ENCODE results near the gene DPP7.

DNA sequence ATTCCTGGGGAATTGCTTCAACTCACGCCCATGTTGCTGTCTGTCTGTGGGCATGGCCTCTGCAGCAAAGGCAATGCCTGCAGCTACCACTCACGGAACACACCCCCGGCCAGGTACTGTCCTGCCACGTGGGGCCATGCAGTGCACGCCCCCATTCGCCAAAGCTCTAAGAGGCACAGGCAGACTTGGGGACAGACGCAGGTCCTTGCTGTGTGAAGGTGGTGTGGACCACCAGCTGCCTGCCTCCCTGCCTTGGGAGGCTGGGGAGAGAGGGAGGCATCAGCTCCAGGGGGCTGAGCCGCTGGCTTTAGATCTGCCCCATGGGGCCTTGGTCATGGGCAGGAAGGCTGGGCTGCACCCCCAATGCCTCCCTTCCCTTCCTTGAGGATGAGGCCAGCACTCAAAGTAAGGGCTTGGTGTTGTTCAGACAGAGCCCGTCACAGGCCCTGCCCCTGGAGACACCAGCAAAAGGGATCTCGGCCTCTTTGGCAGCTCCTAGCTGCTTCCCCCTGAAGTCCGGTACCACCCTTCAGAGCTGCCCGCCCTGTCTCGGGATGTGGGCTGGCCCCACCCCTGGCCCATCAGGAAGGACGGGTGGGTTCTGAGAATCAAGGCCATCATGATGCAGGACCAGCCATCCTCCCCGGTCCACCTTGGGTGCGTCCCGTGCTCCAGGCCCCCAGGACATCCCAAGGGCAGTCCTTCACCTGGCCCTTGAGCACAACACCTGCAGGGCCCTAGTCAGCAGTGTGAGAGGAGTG is 26.7 kb upstream of the DPP7 start:
- TF ChIP-seq, protein P1, sequence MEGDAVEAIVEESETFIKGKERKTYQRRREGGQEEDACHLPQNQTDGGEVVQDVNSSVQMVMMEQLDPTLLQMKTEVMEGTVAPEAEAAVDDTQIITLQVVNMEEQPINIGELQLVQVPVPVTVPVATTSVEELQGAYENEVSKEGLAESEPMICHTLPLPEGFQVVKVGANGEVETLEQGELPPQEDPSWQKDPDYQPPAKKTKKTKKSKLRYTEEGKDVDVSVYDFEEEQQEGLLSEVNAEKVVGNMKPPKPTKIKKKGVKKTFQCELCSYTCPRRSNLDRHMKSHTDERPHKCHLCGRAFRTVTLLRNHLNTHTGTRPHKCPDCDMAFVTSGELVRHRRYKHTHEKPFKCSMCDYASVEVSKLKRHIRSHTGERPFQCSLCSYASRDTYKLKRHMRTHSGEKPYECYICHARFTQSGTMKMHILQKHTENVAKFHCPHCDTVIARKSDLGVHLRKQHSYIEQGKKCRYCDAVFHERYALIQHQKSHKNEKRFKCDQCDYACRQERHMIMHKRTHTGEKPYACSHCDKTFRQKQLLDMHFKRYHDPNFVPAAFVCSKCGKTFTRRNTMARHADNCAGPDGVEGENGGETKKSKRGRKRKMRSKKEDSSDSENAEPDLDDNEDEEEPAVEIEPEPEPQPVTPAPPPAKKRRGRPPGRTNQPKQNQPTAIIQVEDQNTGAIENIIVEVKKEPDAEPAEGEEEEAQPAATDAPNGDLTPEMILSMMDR (IDR thresholded peaks at IDR 0.05; ENCODE audit: low read length): no peak
- TF ChIP-seq EZH2phosphoT487 (IDR thresholded peaks at IDR 0.05; ENCODE audit: low read length): no peak

All from MM.1S (cell line).